Psoas muscle (tissue), 8 donors: ENCODE data around the gene CDK5. TPM values are rescaled to one million over a fixed set of nuclear protein-coding genes. Genes with fewer than 3 reads are reported as not detected.

ENCODE experiments used
- ATAC-seq, 4 donors: fragments of 200-7000 bp; cut with Tn5 transposase; one replicate each; pipeline ENCODE4 v1.9.1; 2020; ENCODE audit warnings: moderate library complexity in 3 of 4, mild to moderate bottlenecking in 2 of 4
- DNase-seq, 2 donors: peaks; one replicate each; pipeline ENCODE4 v3.0.0-alpha.2; 2020
- H3K27ac ChIP-seq: fragments of 200-600 bp; one replicate; pipeline ENCODE4 v1.8.0; 2022
- H3K27me3 ChIP-seq, 3 donors: fragments of 200-600 bp in 1 of 3; one replicate each; pipeline versions ENCODE4 v1.6.1 to v1.8.0; 2013 to 2022; ENCODE audit warnings: low read length in 2 of 3, mild to moderate bottlenecking in 2 of 3, moderate library complexity in 1 of 3; ENCODE audit not compliant: insufficient read depth in 3 of 3
- H3K36me3 ChIP-seq, 2 donors: fragments of 200-600 bp in 1 of 2; one replicate each; pipeline versions ENCODE4 v1.6.1 to v1.8.0; 2013 to 2022; ENCODE audit warnings: low read depth in 1 of 2, mild to moderate bottlenecking in 1 of 2, moderate library complexity in 1 of 2; ENCODE audit not compliant: insufficient read depth in 1 of 2
- H3K4me1 ChIP-seq: fragments of 200-600 bp; one replicate; pipeline ENCODE4 v1.8.0; 2022
- H3K4me3 ChIP-seq: fragments of 200-600 bp; one replicate; pipeline ENCODE4 v1.8.0; 2022; ENCODE audit warnings: mild to moderate bottlenecking
- H3K9me3 ChIP-seq: fragments of 200-600 bp; one replicate; pipeline ENCODE4 v1.8.0; 2022
- CTCF ChIP-seq: fragments of 200-600 bp; IDR thresholded peaks from one replicate; pipeline ENCODE4 v1.8.0; 2022; ENCODE audit warnings: antibody characterized with exemption
- WGBS, 3 donors: extraction: QIAGEN DNeasy Blood & Tissue Kit; methylation state at CpG; one replicate each; pipeline versions ENCODE4 v1.1.6 to v1.1.7; 2013; 5-methylcytosine and 5-hydroxymethylcytosine counted together
- intact Hi-C, 2 donors: fragments of 100-400 bp; cut with DNase I; formaldehyde crosslinking; loops; one replicate each; pipeline versions ENCODE4 v1.11.0 to v1.14.2; 2022
- polyA plus RNA-seq, 3 donors: library from polyadenylated mRNA; stranded (reverse); fragments of 200-250 nt; gene quantifications; one replicate each; pipeline ENCODE4 v1.2.3, GENCODE V29; 2013
- total RNA-seq, 4 donors: library from RNA; stranded (reverse); fragmentation: NEBNext Ultra II Directional in 2 of 4; extraction: Animal tissue kit (Norgen Biotek cat#: 25700) in 2 of 4; gene quantifications; one replicate each; pipeline versions ENCODE4 v1.2.1 to v1.2.4, GENCODE V29; 2021 to 2023
- donor health status: healthy with polysubstance abuse.
- donor health status: DM: no; HTN: no; CAD: no; lungs with moderate emphysema.
- donor health status: Bipolar disorder and iron deficiency.
- donor health status: healthy.
- donor health status: DM: yes; HTN: yes; CAD: no.
- donor health status: DM: no; HTN: no; CAD: no.
- donor health status: DM: no; HTN: no; CAD: no.
- donor health status: DM: yes; HTN: yes; CAD: no.

Gene CDK5
- total and polyA plus RNA-seq, 7 donors = 3.8 to 15.2 (median 5.8) TPM

- Histone ChIP-seq H3K27me3 (no peaks in the 10 kb centered on the region), H3K4me1 (peaks cover 19% of the 10 kb centered on the region), H3K4me3 (no peak overlapping the region), H3K27ac (no peak overlapping the region), H3K9me3 (no peaks in the 10 kb centered on the region), H3K36me3 (peaks cover 12 to 59% of the 10 kb centered on the region in 2 donors)
- TF ChIP-seq CTCF = no peak
- intact Hi-C loops = no loop called here
- ATAC-seq (no peak), DNase-seq (no peak)
- WGBS, 3 donors = 85 to 92% (median 88%) methylated on average over 6 of the region's 6 CpGs
These were observed 7.3 kb upstream of the CDK5 start for GRCh38 chr7:151064993-151065392.

- ATAC-seq = no peak
- intact Hi-C loops = no loop called here
- no peak for TF ChIP-seq CTCF
These were observed 6.8 kb upstream of the CDK5 start for GRCh38 chr7:151064454-151064853.

GRCh38 chr7:151063212-151063561 is 5.5 kb upstream of the CDK5 start:
- DNase-seq = peak; percentile 64 to 71
- intact Hi-C loops = no loop called here
- 41 to 63% (median 46%) methylated on average over 11 of the region's 11 CpGs for WGBS, 3 donors
- H3K9me3 ChIP-seq = no peaks in the 10 kb centered on the region
- H3K4me1 ChIP-seq = peaks cover 25% of the 10 kb centered on the region
- peak; percentile 7 to 31 (median 15) for ATAC-seq
- no peak for TF ChIP-seq CTCF
- H3K27me3 ChIP-seq = no peaks in the 10 kb centered on the region
- H3K27ac ChIP-seq = peak overlapping the region; percentile 69
- H3K4me3 ChIP-seq = peak overlapping the region; percentile 28
- peaks cover 12 to 43% of the 10 kb centered on the region in 2 donors for H3K36me3 ChIP-seq

More at GRCh38 chr7:151064454-151064853, 6.8 kb upstream of the CDK5 start:
- H3K36me3 ChIP-seq = peaks cover 12 to 53% of the 10 kb centered on the region in 2 donors
- WGBS, 3 donors = 92 to 97% (median 94%) methylated on average over 15 to 18 of the region's 18 CpGs
- peaks cover 19% of the 10 kb centered on the region for H3K4me1 ChIP-seq
- H3K27me3 ChIP-seq = no peaks in the 10 kb centered on the region
- no peak overlapping the region for H3K27ac ChIP-seq
- no peak for DNase-seq
- H3K4me3 ChIP-seq = no peak overlapping the region
- no peaks in the 10 kb centered on the region for H3K9me3 ChIP-seq

- Histone ChIP-seq H3K36me3 (peaks cover 9 to 37% of the 10 kb centered on the region in 2 donors), H3K4me1 (peaks cover 25% of the 10 kb centered on the region), H3K4me3 (peak overlapping the region; percentile 28), H3K27ac (peak overlapping the region; percentile 69), H3K27me3 (no peaks in the 10 kb centered on the region), H3K9me3 (no peaks in the 10 kb centered on the region)
- DNase-seq (peak in 1 of 2 donors; percentile 63), ATAC-seq (peak; percentile 6 to 30 (median 14))
- 59 to 68% (median 64%) methylated on average over 35 to 43 of the region's 43 CpGs for WGBS, 3 donors
- intact Hi-C loops = no loop called here
- TF ChIP-seq CTCF = no peak
These were observed 4.9 kb upstream of the CDK5 start for GRCh38 chr7:151062399-151063211.

GRCh38 chr7:151062111-151062398 is 4.4 kb upstream of the CDK5 start:
- H3K27ac ChIP-seq = no peak overlapping the region
- H3K9me3 ChIP-seq = no peaks in the 10 kb centered on the region
- H3K4me3 ChIP-seq = peak overlapping the region; percentile 28
- no peak for TF ChIP-seq CTCF
- H3K36me3 ChIP-seq = peaks cover 5 to 32% of the 10 kb centered on the region in 2 donors
- WGBS, 3 donors = 77 to 79% (median 77%) methylated on average over 10 to 11 of the region's 11 CpGs
- ATAC-seq (no peak), DNase-seq (no peak)
- intact Hi-C loops = no loop called here
- H3K27me3 ChIP-seq = no peaks in the 10 kb centered on the region
- peaks cover 29% of the 10 kb centered on the region for H3K4me1 ChIP-seq
